ENCODE results near the gene GH2.
A peak's percentile ranks its signal among the peaks of the same experiment; 100 is the strongest.

GH2 gene

DNA sequence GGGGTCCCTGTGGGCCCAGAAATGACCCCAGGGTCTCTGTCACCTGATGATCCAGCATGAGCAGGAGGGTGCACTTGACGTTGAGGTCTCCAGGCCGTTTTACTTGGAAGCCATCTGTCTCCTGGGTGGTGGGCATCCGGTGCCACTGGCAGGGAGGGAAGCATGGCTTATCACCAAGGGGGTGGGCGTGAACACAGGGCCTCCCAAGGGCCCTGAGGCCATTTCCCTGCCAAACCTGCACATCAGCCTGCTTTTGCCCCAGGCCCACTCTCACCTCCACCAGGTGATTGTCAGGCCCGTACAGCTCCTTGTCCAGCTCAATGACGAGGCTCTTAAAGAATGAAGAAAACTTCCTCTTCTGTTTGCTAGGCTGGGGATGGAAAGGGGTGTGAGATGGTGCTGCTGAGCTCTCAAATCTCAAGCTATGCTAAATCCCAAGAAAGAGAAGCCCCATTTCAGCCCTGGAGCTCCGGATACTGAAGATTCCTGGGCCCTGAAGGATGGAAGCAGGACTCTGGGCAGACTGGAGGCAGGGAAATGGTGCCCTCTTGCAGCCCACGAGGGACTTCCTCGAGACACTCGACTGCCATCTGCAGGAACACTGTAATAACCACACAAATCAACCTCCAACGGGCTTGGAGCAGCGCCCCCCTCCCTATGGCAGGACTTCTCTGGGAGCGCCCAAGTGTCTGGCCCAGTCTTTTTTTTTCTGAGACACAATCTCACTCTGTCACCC lies 47.1 kb downstream of the GH2 start (continued):
- TF ChIP-seq, protein P1, sequence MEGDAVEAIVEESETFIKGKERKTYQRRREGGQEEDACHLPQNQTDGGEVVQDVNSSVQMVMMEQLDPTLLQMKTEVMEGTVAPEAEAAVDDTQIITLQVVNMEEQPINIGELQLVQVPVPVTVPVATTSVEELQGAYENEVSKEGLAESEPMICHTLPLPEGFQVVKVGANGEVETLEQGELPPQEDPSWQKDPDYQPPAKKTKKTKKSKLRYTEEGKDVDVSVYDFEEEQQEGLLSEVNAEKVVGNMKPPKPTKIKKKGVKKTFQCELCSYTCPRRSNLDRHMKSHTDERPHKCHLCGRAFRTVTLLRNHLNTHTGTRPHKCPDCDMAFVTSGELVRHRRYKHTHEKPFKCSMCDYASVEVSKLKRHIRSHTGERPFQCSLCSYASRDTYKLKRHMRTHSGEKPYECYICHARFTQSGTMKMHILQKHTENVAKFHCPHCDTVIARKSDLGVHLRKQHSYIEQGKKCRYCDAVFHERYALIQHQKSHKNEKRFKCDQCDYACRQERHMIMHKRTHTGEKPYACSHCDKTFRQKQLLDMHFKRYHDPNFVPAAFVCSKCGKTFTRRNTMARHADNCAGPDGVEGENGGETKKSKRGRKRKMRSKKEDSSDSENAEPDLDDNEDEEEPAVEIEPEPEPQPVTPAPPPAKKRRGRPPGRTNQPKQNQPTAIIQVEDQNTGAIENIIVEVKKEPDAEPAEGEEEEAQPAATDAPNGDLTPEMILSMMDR (tag by site-specific recombination; IDR thresholded peaks at IDR 0.05) = peak; percentile 98
- TF ChIP-seq ZNF248 (tag by site-specific recombination; IDR thresholded peaks at IDR 0.05) (no peak), ZNF324 (tag by site-specific recombination; IDR thresholded peaks at IDR 0.05) (no peak), ZNF624 (tag by site-specific recombination; IDR thresholded peaks at IDR 0.05) (no peak), ZNF830 (tag by site-specific recombination; IDR thresholded peaks at IDR 0.05; ENCODE audit: low read depth) (no peak), PRDM10 (tag by site-specific recombination; IDR thresholded peaks at IDR 0.05) (peak; percentile 88), ZNF266 (tag by site-specific recombination; IDR thresholded peaks at IDR 0.05; ENCODE audit: low read depth) (no peak), ZNF488 (tag by site-specific recombination; IDR thresholded peaks at IDR 0.05) (no peak), SCRT1 (tag by site-specific recombination; IDR thresholded peaks at IDR 0.05; ENCODE audit: borderline replicate concordance) (no peak), SP7 (tag by site-specific recombination; IDR thresholded peaks at IDR 0.05) (peak; percentile 25; the same call in 1 of the 2 replicates), ZBTB20 (tag by site-specific recombination; IDR thresholded peaks at IDR 0.05) (0 out of 2 replicates have a peak, but pooled peaks have one; percentile 27), BCL11B (tag by site-specific recombination; IDR thresholded peaks at IDR 0.05; ENCODE audit: low read depth) (no peak), ZNF501 (tag by site-specific recombination; IDR thresholded peaks at IDR 0.05) (no peak), ZBTB8A (tag by site-specific recombination; IDR thresholded peaks at IDR 0.05) (peak; percentile 59; the same call in 1 of the 2 replicates), MYNN (tag by site-specific recombination; IDR thresholded peaks at IDR 0.05; ENCODE audit: borderline replicate concordance) (no peak), ZNF777 (tag by site-specific recombination; IDR thresholded peaks at IDR 0.05; ENCODE audit: borderline replicate concordance) (no peak)

DNA sequence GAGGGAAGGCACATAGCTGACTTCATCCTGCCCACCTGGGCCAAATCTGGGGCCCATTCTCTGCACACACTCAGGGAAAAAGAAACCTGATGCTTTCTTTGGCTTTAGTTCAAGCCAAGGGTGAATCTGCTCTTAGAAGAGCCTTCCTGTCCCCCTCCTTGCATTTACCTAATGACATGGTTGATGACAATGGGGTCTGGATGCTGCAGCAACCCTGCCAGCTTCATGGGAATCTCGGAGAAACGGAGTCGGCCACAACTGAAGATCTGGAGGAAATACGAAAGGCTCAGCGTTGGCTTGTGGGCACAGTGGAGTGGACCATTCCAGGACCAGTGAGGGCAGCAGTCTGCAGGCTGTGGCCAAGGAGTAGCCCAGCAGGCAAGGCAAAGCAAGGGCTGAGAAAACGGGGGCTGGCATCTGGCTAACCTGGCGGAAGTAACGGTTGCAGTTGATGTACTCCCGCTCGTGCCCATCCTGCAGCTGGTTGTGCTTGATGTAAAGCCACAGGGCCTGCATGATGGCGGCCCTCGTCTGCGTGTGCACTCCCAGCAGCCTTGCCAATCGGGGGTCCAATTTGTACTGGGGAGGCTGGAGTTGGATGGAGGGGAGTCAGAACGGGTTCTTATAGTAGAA lies 47.9 kb downstream of the GH2 start:
- CTCF ChIA-PET = interaction anchor here (0.6 to 3.0 kb wide), 22 partner anchors 10 to 409 kb away, joined by 3 to 18 read pairs (median 4); partner anchors contain the start of genes CCDC47 and DDX42
- H3K9me3 ChIP-seq (ENCODE audit: control insufficient read depth, insufficient read depth, low read depth, low read length) = no peaks in the 10 kb centered on the region
- no peaks in the 10 kb centered on the region; the same call in 1 of the 2 replicates for H3K4me1 ChIP-seq (ENCODE audit: control insufficient read depth, insufficient read depth, low read length)
- TF ChIP-seq ZNF571 (tag by site-specific recombination; IDR thresholded peaks at IDR 0.05) (no peak), BCL6B (tag by site-specific recombination; IDR thresholded peaks at IDR 0.05) (no peak), KLF1 (tag by site-specific recombination; IDR thresholded peaks at IDR 0.05) (no peak), ZNF777 (tag by site-specific recombination; IDR thresholded peaks at IDR 0.05; ENCODE audit: borderline replicate concordance) (no peak), ZNF600 (tag by site-specific recombination; IDR thresholded peaks at IDR 0.05) (peak; percentile 42; the same call in 1 of the 2 replicates), SETDB1 (IDR thresholded peaks at IDR 0.05; ENCODE audit: insufficient read length, low read length) (no peak), ZNF555 (tag by site-specific recombination; conservative IDR thresholded peaks at IDR 0.05) (no peak), TRIM28 (IDR thresholded peaks at IDR 0.05; ENCODE audit: borderline replicate concordance, low read length) (no peak), ZNF341 (tag by site-specific recombination; IDR thresholded peaks at IDR 0.05; ENCODE audit: low read depth) (peak; percentile 93), ZNF157 (tag by site-specific recombination; IDR thresholded peaks at IDR 0.05) (no peak)
- H3K36me3 ChIP-seq (ENCODE audit: control insufficient read depth in 2 of 2, insufficient read depth in 1 of 2, low read length in 2 of 2) = peaks cover 49 to 96% of the 10 kb centered on the region in 2 experiments
- POLR2A ChIA-PET = interaction anchor here (0.5 to 2.7 kb wide), 9 partner anchors 7 to 1200 kb away, joined by 3 to 10 read pairs (median 4); partner anchors contain the start of genes CCDC47, DDX42 and PSMC5
- no peak overlapping the region for H3K4me3 ChIP-seq (ENCODE audit: low read depth, low read length)
- H3K27ac ChIP-seq (ENCODE audit: extremely low read depth, low read depth, low read length) = 0 out of 2 replicates have a peak overlapping the region, but pooled peaks have one; percentile 1
